ENCODE data around the gene HBG2.
A peak's percentile ranks its signal among the peaks of the same experiment; 100 is the strongest.

Gene HBG2

DNA sequence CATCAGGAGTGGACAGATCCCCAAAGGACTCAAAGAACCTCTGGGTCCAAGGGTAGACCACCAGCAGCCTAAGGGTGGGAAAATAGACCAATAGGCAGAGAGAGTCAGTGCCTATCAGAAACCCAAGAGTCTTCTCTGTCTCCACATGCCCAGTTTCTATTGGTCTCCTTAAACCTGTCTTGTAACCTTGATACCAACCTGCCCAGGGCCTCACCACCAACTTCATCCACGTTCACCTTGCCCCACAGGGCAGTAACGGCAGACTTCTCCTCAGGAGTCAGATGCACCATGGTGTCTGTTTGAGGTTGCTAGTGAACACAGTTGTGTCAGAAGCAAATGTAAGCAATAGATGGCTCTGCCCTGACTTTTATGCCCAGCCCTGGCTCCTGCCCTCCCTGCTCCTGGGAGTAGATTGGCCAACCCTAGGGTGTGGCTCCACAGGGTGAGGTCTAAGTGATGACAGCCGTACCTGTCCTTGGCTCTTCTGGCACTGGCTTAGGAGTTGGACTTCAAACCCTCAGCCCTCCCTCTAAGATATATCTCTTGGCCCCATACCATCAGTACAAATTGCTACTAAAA lies 27.8 kb downstream of the HBG2 start, which contains the start of gene HBB:
Gene HBB, minus strand, starts transcription at position 340 of the 579 bp plus-strand sequence. Its CDS starts 50 bp downstream, at position 290.
- peak; percentile 84 for DNase-seq

DNA sequence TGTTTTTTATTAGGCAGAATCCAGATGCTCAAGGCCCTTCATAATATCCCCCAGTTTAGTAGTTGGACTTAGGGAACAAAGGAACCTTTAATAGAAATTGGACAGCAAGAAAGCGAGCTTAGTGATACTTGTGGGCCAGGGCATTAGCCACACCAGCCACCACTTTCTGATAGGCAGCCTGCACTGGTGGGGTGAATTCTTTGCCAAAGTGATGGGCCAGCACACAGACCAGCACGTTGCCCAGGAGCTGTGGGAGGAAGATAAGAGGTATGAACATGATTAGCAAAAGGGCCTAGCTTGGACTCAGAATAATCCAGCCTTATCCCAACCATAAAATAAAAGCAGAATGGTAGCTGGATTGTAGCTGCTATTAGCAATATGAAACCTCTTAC lies 29.1 kb downstream of the HBG2 start:
- DNase-seq: no peak

DNA sequence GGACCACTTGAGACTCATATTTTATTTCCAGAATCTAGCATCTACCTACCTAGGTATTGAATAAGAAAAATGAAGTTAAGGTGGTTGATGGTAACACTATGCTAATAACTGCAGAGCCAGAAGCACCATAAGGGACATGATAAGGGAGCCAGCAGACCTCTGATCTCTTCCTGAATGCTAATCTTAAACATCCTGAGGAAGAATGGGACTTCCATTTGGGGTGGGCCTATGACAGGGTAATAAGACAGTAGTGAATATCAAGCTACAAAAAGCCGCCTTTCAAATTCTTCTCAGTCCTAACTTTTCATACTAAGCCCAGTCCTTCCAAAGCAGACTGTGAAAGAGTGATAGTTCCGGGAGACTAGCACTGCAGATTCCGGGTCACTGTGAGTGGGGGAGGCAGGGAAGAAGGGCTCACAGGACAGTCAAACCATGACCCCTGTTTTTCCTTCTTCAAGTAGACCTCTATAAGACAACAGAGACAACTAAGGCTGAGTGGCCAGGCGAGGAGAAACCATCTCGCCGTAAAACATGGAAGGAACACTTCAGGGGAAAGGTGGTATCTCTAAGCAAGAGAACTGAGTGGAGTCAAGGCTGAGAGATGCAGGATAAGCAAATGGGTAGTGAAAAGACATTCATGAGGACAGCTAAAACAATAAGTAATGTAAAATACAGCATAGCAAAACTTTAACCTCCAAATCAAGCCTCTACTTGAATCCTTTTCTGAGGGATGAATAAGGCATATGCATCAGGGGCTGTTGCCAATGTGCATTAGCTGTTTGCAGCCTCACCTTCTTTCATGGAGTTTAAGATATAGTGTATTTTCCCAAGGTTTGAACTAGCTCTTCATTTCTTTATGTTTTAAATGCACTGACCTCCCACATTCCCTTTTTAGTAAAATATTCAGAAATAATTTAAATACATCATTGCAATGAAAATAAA lies 29.8 kb downstream of the HBG2 start:
- no peak for DNase-seq

DNA sequence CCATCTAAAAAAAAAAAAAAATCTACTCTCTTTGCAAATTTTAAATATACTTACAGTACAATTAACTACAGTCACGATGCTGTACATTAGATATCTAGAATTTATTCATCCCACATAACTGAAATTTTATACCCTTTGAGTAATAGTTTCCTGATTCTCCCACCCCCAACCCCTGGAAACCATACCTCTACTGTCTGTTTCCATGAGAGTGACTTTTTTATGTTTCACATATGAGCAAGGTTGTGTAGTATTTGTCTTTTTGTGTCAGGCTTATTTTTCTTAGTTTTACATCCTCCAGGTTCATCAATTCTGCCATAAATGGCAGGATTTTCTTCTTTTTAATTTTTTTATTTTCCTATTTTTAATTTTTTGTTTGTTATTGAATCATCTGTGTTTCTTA lies 30.9 kb downstream of the HBG2 start:
- no peak for DNase-seq

DNA sequence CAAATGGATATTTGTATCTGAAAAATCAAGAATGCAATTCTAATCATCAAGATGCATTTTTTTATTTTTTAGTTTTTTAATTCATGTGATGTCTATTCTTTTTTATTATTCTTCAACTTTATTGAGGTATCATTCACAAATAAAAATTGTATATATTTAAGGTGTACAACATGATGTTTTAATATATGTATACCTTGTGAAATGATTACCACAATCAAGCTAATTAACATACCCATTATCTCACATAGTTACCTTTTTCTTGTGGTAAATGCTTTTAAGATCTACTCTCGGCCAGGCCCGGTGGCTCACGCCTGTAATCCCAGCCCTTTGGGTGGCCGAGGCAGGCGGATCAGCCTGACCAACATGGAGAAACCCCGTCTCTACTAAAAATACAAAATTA lies 31.4 kb downstream of the HBG2 start:
- no peak for DNase-seq

DNA sequence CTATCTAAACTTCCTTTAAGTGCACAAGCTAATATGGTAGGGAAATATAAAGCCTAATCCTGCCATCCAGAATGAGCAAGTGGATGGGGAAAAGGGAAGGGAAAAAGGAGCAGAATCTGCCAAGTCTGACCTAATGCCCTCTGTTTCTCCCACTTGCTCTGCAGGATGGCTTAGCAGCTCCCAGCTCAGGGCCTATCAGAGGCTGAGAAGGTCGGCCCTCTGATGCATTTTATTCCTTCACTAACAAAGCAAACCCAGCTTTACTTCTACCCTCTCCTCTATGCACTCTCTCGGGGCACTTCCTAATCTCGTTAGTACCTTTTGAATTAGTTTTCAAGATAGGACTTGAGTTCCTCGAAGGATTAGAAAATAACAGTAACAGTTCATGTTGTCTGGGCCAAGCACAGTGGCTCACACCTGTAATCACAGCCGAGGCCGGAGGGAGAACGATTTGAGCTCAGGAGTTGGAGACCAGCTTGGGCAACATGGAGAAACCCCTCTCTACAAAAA lies 44.1 kb downstream of the HBG2 start:
- DNase-seq: no peak

DNA sequence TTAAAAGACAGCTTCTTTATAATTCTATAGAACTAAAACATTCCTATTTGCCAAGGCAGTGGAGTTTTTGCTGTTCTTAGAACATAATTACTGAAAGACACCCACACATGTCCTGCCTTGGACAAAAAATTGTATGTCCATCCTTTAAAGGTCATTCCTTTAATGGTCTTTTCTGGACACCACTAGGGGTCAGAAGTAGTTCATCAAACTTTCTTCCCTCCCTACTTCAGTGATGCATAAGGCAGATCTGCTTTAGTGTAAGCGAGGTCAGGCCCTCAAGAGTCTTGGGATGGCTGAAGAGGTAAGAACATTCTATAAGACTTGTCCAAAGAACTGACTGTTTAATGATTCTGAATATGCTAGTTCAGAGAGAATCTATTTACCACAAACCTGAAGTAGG lies 49.8 kb downstream of the HBG2 start:
- DNase-seq: no peak

DNA sequence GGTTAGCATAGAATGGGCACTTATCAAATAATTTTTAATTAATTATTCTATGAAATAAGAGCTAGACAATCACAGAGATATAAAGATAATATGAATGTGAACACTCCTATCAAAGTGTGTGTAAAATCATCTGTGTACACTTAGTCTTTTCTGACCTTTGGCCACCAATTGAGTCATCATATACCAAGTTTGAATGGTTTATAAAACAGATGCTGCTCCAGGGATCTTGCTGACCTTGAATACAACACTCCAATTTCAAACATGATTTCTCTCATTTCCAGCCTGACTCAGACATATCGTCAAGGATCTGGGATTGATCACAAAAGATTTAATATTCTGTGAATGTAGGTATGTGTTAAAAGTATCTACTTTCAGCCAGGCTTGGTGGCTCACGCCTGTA lies 51.2 kb downstream of the HBG2 start:
- no peak for DNase-seq

Measured in DMS 273 treated with DMSO at 0.1 percent for 48 hours (cell line).